Vagina (tissue), 2 donors: Measurements from ENCODE around the gene PNMA8C. TPM values are rescaled to one million over a fixed set of nuclear protein-coding genes. Genes with fewer than 3 reads are reported as not detected.

Source experiments
- DNase-seq, 2 donors: peaks; one replicate each; pipeline ENCODE4 v3.0.0-alpha.2; 2017; ENCODE audit errors: extremely low spot score in 2 of 2
- H3K27ac ChIP-seq: fragments of 200-600 bp; sonication (generic); one replicate; pipeline ENCODE4 v1.5.1; 2019
- H3K27me3 ChIP-seq: fragments of 200-600 bp; sonication (generic); one replicate; pipeline ENCODE4 v1.5.1; 2019
- H3K36me3 ChIP-seq, 2 donors: fragments of 200-600 bp; sonication (generic); one replicate each; pipeline ENCODE4 v1.5.1; 2017 to 2019
- H3K4me1 ChIP-seq: fragments of 200-600 bp; sonication (generic); one replicate; pipeline ENCODE4 v1.5.1; 2019
- H3K4me3 ChIP-seq, 2 donors: fragments of 200-600 bp; sonication (generic); 1 replicate in 1 of 2; 2 replicates in 1 of 2; pipeline ENCODE4 v1.5.1; 2016 to 2019
- H3K9me3 ChIP-seq: fragments of 200-600 bp; sonication (generic); one replicate; pipeline ENCODE4 v1.5.1; 2019
- POLR2A ChIP-seq, 2 donors: fragments of 450-650 bp; IDR thresholded peaks; one replicate each; pipeline ENCODE4 v1.6.1; 2017; ENCODE audit warnings: antibody characterized with exemption in 2 of 2, mild to moderate bottlenecking in 2 of 2, moderate library complexity in 2 of 2
- POLR2AphosphoS5 ChIP-seq, 2 donors: sonication (generic); formaldehyde crosslinking; IDR thresholded peaks; one replicate each; pipeline ENCODE4 v1.9.0; 2017; ENCODE audit warnings: antibody characterized with exemption in 2 of 2, mild to moderate bottlenecking in 2 of 2, low read depth in 1 of 2; ENCODE audit not compliant: insufficient read depth in 1 of 2
- intact Hi-C: fragments of 100-400 bp; cut with DNase I; formaldehyde crosslinking; loops from one replicate; pipeline ENCODE4 v1.15.1; 2023
- total RNA-seq: library from RNA; depleted of rRNA; stranded (reverse); fragments of >200 nt; gene quantifications from one replicate; pipeline ENCODE4 v1.2.3, GENCODE V29; 2016
- TF ChIP-seq, protein P1 (sequence below), 3 experiments: fragments of 450-650 bp in 2 of 3; fragments of 200-600 bp in 1 of 3; sonication (generic) in 1 of 3; IDR thresholded peaks; one replicate each; pipeline ENCODE4 v1.5.1; 2017 to 2019; ENCODE audit warnings: antibody characterized with exemption in 3 of 3, mild to moderate bottlenecking in 2 of 3, moderate library complexity in 2 of 3

PNMA8C gene
- total RNA-seq, 1 donor from 2014 or later = 0.25 TPM

- peaks cover 21% of the 10 kb centered on the region for H3K4me1 ChIP-seq
- intact Hi-C loops = no loop called here
- H3K27me3 ChIP-seq = no peaks in the 10 kb centered on the region
Measured at GRCh38 chr19:46429999-46430398, 1.3 kb upstream of the PNMA8C start.

GRCh38 chr19:46427518-46428045 lies 1.2 kb downstream of the PNMA8C start:
- no peak for DNase-seq
- Histone ChIP-seq H3K27me3 (no peaks in the 10 kb centered on the region), H3K36me3 (no peaks in the 10 kb centered on the region), H3K4me1 (peaks cover 21% of the 10 kb centered on the region), H3K9me3 (no peaks in the 10 kb centered on the region), H3K4me3 (no peak overlapping the region), H3K27ac (no peak overlapping the region)
- TF ChIP-seq, protein P1, sequence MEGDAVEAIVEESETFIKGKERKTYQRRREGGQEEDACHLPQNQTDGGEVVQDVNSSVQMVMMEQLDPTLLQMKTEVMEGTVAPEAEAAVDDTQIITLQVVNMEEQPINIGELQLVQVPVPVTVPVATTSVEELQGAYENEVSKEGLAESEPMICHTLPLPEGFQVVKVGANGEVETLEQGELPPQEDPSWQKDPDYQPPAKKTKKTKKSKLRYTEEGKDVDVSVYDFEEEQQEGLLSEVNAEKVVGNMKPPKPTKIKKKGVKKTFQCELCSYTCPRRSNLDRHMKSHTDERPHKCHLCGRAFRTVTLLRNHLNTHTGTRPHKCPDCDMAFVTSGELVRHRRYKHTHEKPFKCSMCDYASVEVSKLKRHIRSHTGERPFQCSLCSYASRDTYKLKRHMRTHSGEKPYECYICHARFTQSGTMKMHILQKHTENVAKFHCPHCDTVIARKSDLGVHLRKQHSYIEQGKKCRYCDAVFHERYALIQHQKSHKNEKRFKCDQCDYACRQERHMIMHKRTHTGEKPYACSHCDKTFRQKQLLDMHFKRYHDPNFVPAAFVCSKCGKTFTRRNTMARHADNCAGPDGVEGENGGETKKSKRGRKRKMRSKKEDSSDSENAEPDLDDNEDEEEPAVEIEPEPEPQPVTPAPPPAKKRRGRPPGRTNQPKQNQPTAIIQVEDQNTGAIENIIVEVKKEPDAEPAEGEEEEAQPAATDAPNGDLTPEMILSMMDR (IDR thresholded peaks at IDR 0.05) = no peak
- TF ChIP-seq POLR2AphosphoS5 (IDR thresholded peaks at IDR 0.05; ENCODE audit: insufficient read depth in 1 of 2, low read depth in 1 of 2) (no peak), POLR2A (IDR thresholded peaks at IDR 0.05) (no peak)
- intact Hi-C loops = no loop called here

More at GRCh38 chr19:46429999-46430398, 1.3 kb upstream of the PNMA8C start:
- H3K27ac ChIP-seq = no peak overlapping the region
- H3K9me3 ChIP-seq = no peaks in the 10 kb centered on the region
- H3K36me3 ChIP-seq = no peaks in the 10 kb centered on the region
- TF ChIP-seq, protein P1 (IDR thresholded peaks at IDR 0.05) = no peak
- TF ChIP-seq POLR2A (IDR thresholded peaks at IDR 0.05) = no peak
- no peak for TF ChIP-seq POLR2AphosphoS5 (IDR thresholded peaks at IDR 0.05; ENCODE audit: insufficient read depth in 1 of 2, low read depth in 1 of 2)
- no peak for DNase-seq
- H3K4me3 ChIP-seq = no peak overlapping the region

DNA sequence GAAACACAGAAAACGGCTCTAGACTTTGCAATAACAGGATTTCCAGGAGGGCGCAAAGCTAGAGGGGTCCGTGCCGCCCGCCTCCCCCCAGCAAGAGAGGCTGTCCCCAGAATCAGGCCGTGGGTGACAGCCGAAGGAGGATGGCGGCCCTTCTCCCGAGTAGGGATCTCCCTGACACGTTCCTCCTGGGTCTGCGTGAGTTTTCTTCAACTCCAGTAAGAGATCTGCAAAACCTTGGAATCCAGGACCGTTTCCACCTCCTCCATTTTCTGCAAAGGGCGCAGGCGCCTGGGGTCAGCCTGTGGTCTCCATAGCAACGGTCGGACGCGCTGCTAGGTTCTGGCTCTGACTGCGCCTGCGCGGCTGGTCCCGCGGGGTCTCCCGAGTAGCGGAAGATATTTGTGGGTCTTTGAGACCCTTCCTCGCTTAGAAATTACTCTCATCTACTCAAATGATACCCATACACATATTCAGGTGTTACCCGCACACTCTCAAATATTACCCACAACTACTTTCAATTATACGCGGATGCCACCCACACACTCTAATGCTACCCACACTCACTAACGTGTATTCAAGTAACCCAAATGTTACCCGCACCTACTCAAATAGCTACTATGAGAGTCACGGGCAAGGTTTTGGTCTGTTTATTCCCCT lies 2.1 kb downstream of the PNMA8C start:
- no peaks in the 10 kb centered on the region for H3K27me3 ChIP-seq
- DNase-seq = no peak

GRCh38 chr19:46426035-46426505 lies 2.7 kb downstream of the PNMA8C start:
- Histone ChIP-seq H3K27ac (peak overlapping the region; percentile 34), H3K4me3 (peak overlapping the region; percentile 45 to 47), H3K4me1 (peaks cover 21% of the 10 kb centered on the region), H3K27me3 (no peaks in the 10 kb centered on the region), H3K9me3 (no peaks in the 10 kb centered on the region), H3K36me3 (no peaks in the 10 kb centered on the region)
- DNase-seq = no peak
- TF ChIP-seq, protein P1 (IDR thresholded peaks at IDR 0.05) = no peak
- TF ChIP-seq POLR2A (IDR thresholded peaks at IDR 0.05) = no peak
- TF ChIP-seq POLR2AphosphoS5 (IDR thresholded peaks at IDR 0.05; ENCODE audit: insufficient read depth in 1 of 2, low read depth in 1 of 2) = no peak
- intact Hi-C loops = no loop called here

More for the DNA sequence above, 2.1 kb downstream of the PNMA8C start:
- Histone ChIP-seq H3K9me3 (no peaks in the 10 kb centered on the region), H3K27ac (peak overlapping the region; percentile 34), H3K36me3 (no peaks in the 10 kb centered on the region), H3K4me1 (peaks cover 21% of the 10 kb centered on the region), H3K4me3 (peak overlapping the region; percentile 45 to 47)
- intact Hi-C loops = no loop called here
- TF ChIP-seq, protein P1 (IDR thresholded peaks at IDR 0.05) = no peak
- TF ChIP-seq POLR2AphosphoS5 (IDR thresholded peaks at IDR 0.05; ENCODE audit: insufficient read depth in 1 of 2, low read depth in 1 of 2) = peak in 1 of 2 donors; percentile 10

DNA sequence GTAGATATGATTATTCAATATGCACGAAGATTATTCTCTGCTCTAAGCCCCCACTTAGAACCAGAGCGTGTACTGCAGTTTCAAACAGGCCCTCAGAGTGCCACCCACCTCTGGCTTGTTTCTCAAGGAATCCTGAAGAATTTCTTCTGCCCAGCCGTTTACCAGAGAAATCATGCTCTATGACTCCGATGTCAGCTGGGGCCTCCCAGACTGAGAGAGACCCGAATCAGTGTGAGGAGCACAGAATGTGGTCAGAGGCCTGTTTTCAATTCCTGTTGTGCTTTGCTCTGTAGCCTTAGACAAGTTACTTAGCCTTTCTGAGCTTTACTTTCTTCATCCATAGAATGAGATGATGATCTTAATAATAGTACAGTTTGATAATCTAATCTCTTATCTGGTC lies 5.5 kb downstream of the PNMA8C start:
- no peaks in the 10 kb centered on the region for H3K27me3 ChIP-seq
- no peaks in the 10 kb centered on the region for H3K36me3 ChIP-seq
- intact Hi-C loops = no loop called here
- H3K4me1 ChIP-seq = peaks cover 14% of the 10 kb centered on the region
- no peak overlapping the region for H3K27ac ChIP-seq
- TF ChIP-seq POLR2AphosphoS5 (IDR thresholded peaks at IDR 0.05; ENCODE audit: insufficient read depth in 1 of 2, low read depth in 1 of 2) = no peak
- TF ChIP-seq POLR2A (IDR thresholded peaks at IDR 0.05) = no peak
- TF ChIP-seq, protein P1 (IDR thresholded peaks at IDR 0.05) = no peak
- no peak overlapping the region for H3K4me3 ChIP-seq
- no peak for DNase-seq
- no peaks in the 10 kb centered on the region for H3K9me3 ChIP-seq
